HEK293 (cell line): ENCODE data around the gene SPIN4.

Experiments
- CTCF ChIA-PET: fragments of 350-600 bp; formaldehyde crosslinking; extraction: SDS; loops from one replicate; lab custom pipeline; 2021; ENCODE audit warnings: antibody characterized with exemption; lab: Yijun Ruan, JAX
- POLR2A ChIA-PET: fragments of 300-600 bp; formaldehyde crosslinking; extraction: SDS; loops from one replicate; lab custom pipeline; 2020; ENCODE audit warnings: antibody characterized with exemption, inconsistent platforms; lab: Yijun Ruan, JAX
- H3K27ac ChIP-seq: fragments of 200-500 bp; sonication (Bioruptor generic); 2 replicates; pipeline ENCODE4 v1.5.1; 2014; ENCODE audit warnings: low read depth, low read length, control low read depth, inconsistent platforms; ENCODE audit errors: extremely low read depth
- H3K36me3 ChIP-seq, 2 experiments: fragments of 200-500 bp in 1 of 2; sonication (Bioruptor generic) in 1 of 2; 1 replicate in 1 of 2; 2 replicates in 1 of 2; pipeline ENCODE4 v1.5.1; 2014 to 2017; ENCODE audit warnings: inconsistent platforms in 2 of 2, low read length in 2 of 2; ENCODE audit not compliant: control insufficient read depth in 2 of 2, insufficient read depth in 1 of 2
- H3K4me1 ChIP-seq: fragments of 200-500 bp; sonication (Bioruptor generic); 2 replicates; pipeline ENCODE4 v1.5.1; 2014; ENCODE audit warnings: mild to moderate bottlenecking, low read length, inconsistent platforms; ENCODE audit not compliant: control insufficient read depth, insufficient read depth
- H3K4me3 ChIP-seq: 2 replicates; pipeline ENCODE4 v1.5.1; 2011; ENCODE audit warnings: low read depth, mild to moderate bottlenecking, control low read depth, low read length, moderate library complexity
- H3K9me3 ChIP-seq: fragments of 200-500 bp; sonication (Bioruptor generic); 2 replicates; pipeline ENCODE4 v1.5.1; 2014; ENCODE audit warnings: low read depth, low read length, inconsistent platforms; ENCODE audit not compliant: control insufficient read depth, insufficient read depth
- BCL11B ChIP-seq: fragments of 450-650 bp; formaldehyde crosslinking; IDR thresholded peaks from 2 replicates; pipeline ENCODE4 v1.5.1; 2016; ENCODE audit warnings: low read depth, missing biosample characterization, missing genetic modification characterization
- FEZF1 ChIP-seq: fragments of 450-650 bp; formaldehyde crosslinking; IDR thresholded peaks from 2 replicates; pipeline ENCODE4 v1.5.1; 2016; ENCODE audit warnings: missing biosample characterization, missing genetic modification characterization
- IKZF3 ChIP-seq: fragments of 450-650 bp; IDR thresholded peaks from 2 replicates; pipeline ENCODE4 v1.5.0; 2018; ENCODE audit warnings: missing biosample characterization, mild to moderate bottlenecking, missing genetic modification characterization, moderate library complexity
- KLF16 ChIP-seq: fragments of 450-650 bp; formaldehyde crosslinking; IDR thresholded peaks from 2 replicates; pipeline ENCODE4 v1.5.1; 2017; ENCODE audit warnings: missing biosample characterization, missing genetic modification characterization
- REPIN1 ChIP-seq: fragments of 450-650 bp; formaldehyde crosslinking; IDR thresholded peaks from 2 replicates; pipeline ENCODE4 v1.5.1; 2017; ENCODE audit warnings: missing biosample characterization, missing genetic modification characterization, low read depth
- ZFP37 ChIP-seq: fragments of 450-650 bp; formaldehyde crosslinking; IDR thresholded peaks from 2 replicates; pipeline ENCODE4 v1.5.1; 2016; ENCODE audit warnings: missing biosample characterization, missing genetic modification characterization
- ZNF221 ChIP-seq: fragments of 450-650 bp; formaldehyde crosslinking; IDR thresholded peaks from 2 replicates; pipeline ENCODE4 v1.5.1; 2017; ENCODE audit warnings: missing biosample characterization, missing genetic modification characterization, borderline replicate concordance
- ZNF266 ChIP-seq: fragments of 450-650 bp; formaldehyde crosslinking; IDR thresholded peaks from 2 replicates; pipeline ENCODE4 v1.5.1; 2016; ENCODE audit warnings: missing biosample characterization, missing genetic modification characterization, low read depth
- ZNF324 ChIP-seq: fragments of 450-650 bp; formaldehyde crosslinking; IDR thresholded peaks from 2 replicates; pipeline ENCODE4 v1.5.1; 2016; ENCODE audit warnings: missing biosample characterization, missing genetic modification characterization
- ZNF510 ChIP-seq: fragments of 450-650 bp; formaldehyde crosslinking; IDR thresholded peaks from 2 replicates; pipeline ENCODE4 v1.5.1; 2018; ENCODE audit warnings: mild to moderate bottlenecking, missing genetic modification characterization, missing biosample characterization; ENCODE audit not compliant: insufficient replicate concordance
- ZNF514 ChIP-seq: fragments of 450-650 bp; formaldehyde crosslinking; IDR thresholded peaks from 2 replicates; pipeline ENCODE4 v1.5.1; 2016; ENCODE audit warnings: missing biosample characterization, missing genetic modification characterization
- ZNF596 ChIP-seq: fragments of 450-650 bp; IDR thresholded peaks from 2 replicates; pipeline ENCODE4 v1.5.0; 2018; ENCODE audit warnings: missing biosample characterization, mild to moderate bottlenecking, missing genetic modification characterization, moderate library complexity
- TF ChIP-seq, protein P1 (sequence below): fragments of 450-650 bp; formaldehyde crosslinking; IDR thresholded peaks from 2 replicates; pipeline ENCODE4 v1.5.1; 2017; ENCODE audit warnings: missing biosample characterization, missing genetic modification characterization

SPIN4 gene

DNA sequence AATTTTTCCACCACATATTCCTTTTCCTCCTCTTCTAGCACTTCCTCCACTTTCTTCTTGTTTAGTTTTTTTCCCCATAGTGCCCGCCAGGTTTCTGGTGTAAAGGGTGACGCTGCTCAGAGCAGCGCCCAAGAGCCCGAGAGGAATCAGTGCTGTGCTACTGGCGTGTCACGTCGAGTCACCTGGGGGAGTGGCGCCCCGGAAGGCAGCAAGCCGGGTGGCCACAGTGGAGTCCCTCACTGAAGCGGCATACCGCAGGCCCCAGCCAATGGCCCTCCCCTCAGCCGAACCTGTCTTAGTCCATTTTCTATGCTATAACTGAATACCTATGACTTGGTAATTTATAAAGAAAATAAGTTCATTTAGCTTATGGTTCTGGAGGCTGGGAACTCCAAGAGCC, 51.5 kb downstream of the SPIN4 start:
- no peak for TF ChIP-seq KLF16 (tag by site-specific recombination)
- TF ChIP-seq, protein P1, sequence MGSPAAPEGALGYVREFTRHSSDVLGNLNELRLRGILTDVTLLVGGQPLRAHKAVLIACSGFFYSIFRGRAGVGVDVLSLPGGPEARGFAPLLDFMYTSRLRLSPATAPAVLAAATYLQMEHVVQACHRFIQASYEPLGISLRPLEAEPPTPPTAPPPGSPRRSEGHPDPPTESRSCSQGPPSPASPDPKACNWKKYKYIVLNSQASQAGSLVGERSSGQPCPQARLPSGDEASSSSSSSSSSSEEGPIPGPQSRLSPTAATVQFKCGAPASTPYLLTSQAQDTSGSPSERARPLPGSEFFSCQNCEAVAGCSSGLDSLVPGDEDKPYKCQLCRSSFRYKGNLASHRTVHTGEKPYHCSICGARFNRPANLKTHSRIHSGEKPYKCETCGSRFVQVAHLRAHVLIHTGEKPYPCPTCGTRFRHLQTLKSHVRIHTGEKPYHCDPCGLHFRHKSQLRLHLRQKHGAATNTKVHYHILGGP (tag by site-specific recombination) = no peak
- TF ChIP-seq FEZF1 (tag by site-specific recombination) = no peak
- no peak for TF ChIP-seq ZNF596
- TF ChIP-seq ZNF510 (tag by site-specific recombination) = no peak
- no peak for TF ChIP-seq ZNF221 (tag by site-specific recombination)
- no peak for TF ChIP-seq ZNF324 (tag by site-specific recombination)
- TF ChIP-seq IKZF3 (tag by site-specific recombination) = no peak
- TF ChIP-seq ZNF514 (tag by site-specific recombination) = no peak
- no peak for TF ChIP-seq ZNF266 (tag by site-specific recombination)
- TF ChIP-seq ZFP37 (tag by site-specific recombination) = no peak
- no peak for TF ChIP-seq BCL11B (tag by site-specific recombination)
- no peak for TF ChIP-seq REPIN1 (tag by site-specific recombination)
- Histone ChIP-seq H3K9me3 (no peaks in the 10 kb centered on the region; the same call in 1 of the 2 replicates), H3K4me3 (no peak overlapping the region), H3K4me1 (no peaks in the 10 kb centered on the region), H3K27ac (no peak overlapping the region), H3K36me3 (no peaks in the 10 kb centered on the region)
- ChIA-PET CTCF (no interaction called here), POLR2A (no interaction called here)
